ENCODE results near the gene BDKRB1.

BDKRB1 gene

DNA sequence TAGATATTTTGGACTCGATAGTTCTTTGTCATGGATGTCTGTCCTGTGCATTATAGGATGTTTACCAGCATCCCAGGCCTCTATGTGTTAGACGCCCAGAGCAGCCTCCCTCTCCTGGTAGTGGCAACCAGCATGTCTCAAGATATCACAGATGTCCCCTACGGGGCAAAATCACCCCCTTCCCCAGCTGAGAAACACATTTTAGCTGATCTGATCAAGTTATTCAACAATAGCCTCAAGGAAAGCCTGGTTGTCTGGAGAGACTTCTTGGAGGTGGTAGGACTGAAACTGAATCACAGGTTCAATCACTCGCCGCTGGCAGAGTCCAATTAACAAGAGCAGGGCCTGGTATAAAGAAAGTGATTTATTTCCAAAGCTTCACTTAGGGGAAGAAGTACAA, 17.6 kb downstream of the BDKRB1 start:
- TF ChIP-seq, protein P1, sequence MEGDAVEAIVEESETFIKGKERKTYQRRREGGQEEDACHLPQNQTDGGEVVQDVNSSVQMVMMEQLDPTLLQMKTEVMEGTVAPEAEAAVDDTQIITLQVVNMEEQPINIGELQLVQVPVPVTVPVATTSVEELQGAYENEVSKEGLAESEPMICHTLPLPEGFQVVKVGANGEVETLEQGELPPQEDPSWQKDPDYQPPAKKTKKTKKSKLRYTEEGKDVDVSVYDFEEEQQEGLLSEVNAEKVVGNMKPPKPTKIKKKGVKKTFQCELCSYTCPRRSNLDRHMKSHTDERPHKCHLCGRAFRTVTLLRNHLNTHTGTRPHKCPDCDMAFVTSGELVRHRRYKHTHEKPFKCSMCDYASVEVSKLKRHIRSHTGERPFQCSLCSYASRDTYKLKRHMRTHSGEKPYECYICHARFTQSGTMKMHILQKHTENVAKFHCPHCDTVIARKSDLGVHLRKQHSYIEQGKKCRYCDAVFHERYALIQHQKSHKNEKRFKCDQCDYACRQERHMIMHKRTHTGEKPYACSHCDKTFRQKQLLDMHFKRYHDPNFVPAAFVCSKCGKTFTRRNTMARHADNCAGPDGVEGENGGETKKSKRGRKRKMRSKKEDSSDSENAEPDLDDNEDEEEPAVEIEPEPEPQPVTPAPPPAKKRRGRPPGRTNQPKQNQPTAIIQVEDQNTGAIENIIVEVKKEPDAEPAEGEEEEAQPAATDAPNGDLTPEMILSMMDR (conservative IDR thresholded peaks at IDR 0.05; ENCODE audit: control insufficient read depth, insufficient read depth, low read depth, low read length) = no peak
- no peak overlapping the region for H3K4me3 ChIP-seq (ENCODE audit: control insufficient read depth, low read depth, low read length)
- no peak for DNase-seq (ENCODE audit: low read depth)

- no peak overlapping the region for H3K4me3 ChIP-seq (ENCODE audit: control insufficient read depth, low read depth, low read length)
- DNase-seq (ENCODE audit: low read depth) = no peak
- TF ChIP-seq, protein P1 (conservative IDR thresholded peaks at IDR 0.05; ENCODE audit: control insufficient read depth, insufficient read depth, low read depth, low read length) = no peak
Observed at GRCh38 chr14:96274122-96274521, 18.1 kb downstream of the BDKRB1 start.

DNA sequence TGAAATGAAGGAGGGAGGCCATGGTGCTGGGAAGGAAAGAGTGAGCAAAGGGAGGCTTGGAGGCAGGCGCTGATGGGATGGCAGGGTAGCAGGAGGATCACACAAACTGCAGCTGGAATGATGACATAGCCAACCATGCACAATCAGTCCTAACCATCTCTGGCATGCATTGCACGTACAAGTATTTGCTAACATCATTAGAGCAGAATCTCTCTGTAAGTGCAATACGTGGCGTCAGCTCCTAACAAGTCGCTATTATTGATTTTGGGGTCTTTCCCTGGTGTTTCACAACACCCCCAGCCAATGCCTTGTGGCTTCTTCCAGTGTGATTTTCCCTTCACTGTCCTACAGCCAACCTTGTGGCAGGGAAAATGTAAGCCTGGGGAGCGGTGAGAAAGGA, 18.5 kb downstream of the BDKRB1 start:
- peak; percentile 73 for DNase-seq (ENCODE audit: low read depth)
- TF ChIP-seq, protein P1 (conservative IDR thresholded peaks at IDR 0.05; ENCODE audit: control insufficient read depth, insufficient read depth, low read depth, low read length) = no peak

GRCh38 chr14:96275177-96276112, 19.4 kb downstream of the BDKRB1 start:
- TF ChIP-seq, protein P1 (conservative IDR thresholded peaks at IDR 0.05; ENCODE audit: control insufficient read depth, insufficient read depth, low read depth, low read length) = peak; percentile 96
- H3K4me3 ChIP-seq (ENCODE audit: control insufficient read depth, low read depth, low read length) = no peak overlapping the region
- DNase-seq (ENCODE audit: low read depth) = peak; percentile 79

More for the DNA sequence above, 18.5 kb downstream of the BDKRB1 start:
- no peak overlapping the region for H3K4me3 ChIP-seq (ENCODE audit: control insufficient read depth, low read depth, low read length)

DNA sequence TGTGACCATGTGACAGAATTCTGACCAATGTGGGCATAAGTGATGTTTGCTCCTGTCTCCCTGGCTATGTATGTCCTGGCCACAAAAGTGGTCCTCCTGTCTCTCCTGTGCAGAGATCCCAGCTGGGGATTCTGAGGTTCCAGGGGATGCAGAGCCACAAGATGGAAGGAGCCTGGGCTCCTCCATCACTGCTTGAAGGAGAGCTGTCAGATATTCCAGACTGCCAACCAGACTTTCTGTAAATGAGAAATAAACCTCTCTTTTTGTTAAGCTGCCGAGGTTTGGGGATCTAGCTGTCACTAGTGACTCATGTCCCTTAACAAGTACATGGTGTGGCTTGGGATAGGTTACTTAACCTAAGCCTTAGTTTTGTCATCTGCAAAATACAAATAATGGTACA, 21.9 kb downstream of the BDKRB1 start:
- TF ChIP-seq, protein P1 (conservative IDR thresholded peaks at IDR 0.05; ENCODE audit: control insufficient read depth, insufficient read depth, low read depth, low read length) = no peak
- no peak overlapping the region for H3K4me3 ChIP-seq (ENCODE audit: control insufficient read depth, low read depth, low read length)
- no peak for DNase-seq (ENCODE audit: low read depth)

- H3K4me3 ChIP-seq (ENCODE audit: control insufficient read depth, low read depth, low read length) = no peak overlapping the region
- TF ChIP-seq, protein P1 (conservative IDR thresholded peaks at IDR 0.05; ENCODE audit: control insufficient read depth, insufficient read depth, low read depth, low read length) = no peak
- no peak for DNase-seq (ENCODE audit: low read depth)
Observed at GRCh38 chr14:96279564-96279963, 23.6 kb downstream of the BDKRB1 start.
